Bronchial epithelial cell (primary cell): ENCODE results near the gene RFX8. TPM values are rescaled to one million over a fixed set of nuclear protein-coding genes. Genes with fewer than 3 reads are reported as not detected.

Source experiments
- DNase-seq: peaks from one replicate; pipeline ENCODE4 v3.0.0-alpha.2; 2010; ENCODE audit warnings: low read depth
- FAIRE-seq: peaks from 2 replicates; lab custom pipeline; 2011; peaks lifted over from hg19 to GRCh38; lab: Jason Lieb, UNC
- H3K27me3 ChIP-seq: 2 replicates; pipeline ENCODE4 v1.5.1; 2011; ENCODE audit warnings: low read length; ENCODE audit not compliant: control insufficient read depth, insufficient read depth
- H3K36me3 ChIP-seq: 2 replicates; pipeline ENCODE4 v1.5.1; 2011; ENCODE audit warnings: low read length; ENCODE audit not compliant: control insufficient read depth, insufficient read depth
- H3K4me3 ChIP-seq: 2 replicates; pipeline ENCODE4 v1.5.1; 2011; ENCODE audit warnings: mild to moderate bottlenecking, low read depth, low read length, control low read depth
- CTCF ChIP-seq: IDR thresholded peaks from 2 replicates; pipeline ENCODE4 v1.5.1; 2011; ENCODE audit warnings: mild to moderate bottlenecking, moderate library complexity, low read length, control low read depth, inconsistent platforms; ENCODE audit not compliant: insufficient read depth, severe bottlenecking
- total RNA-seq: library from RNA; depleted of rRNA; stranded (reverse); fragments of >200 nt; gene quantifications from 2 replicates; pipeline ENCODE4 v1.2.1, GENCODE V29; 2014

RFX8 gene
- total RNA-seq, 1 donor from 2014 or later, result not detected

GRCh38 chr2:101476605-101477208, 1.8 kb upstream of the RFX8 start:
- Histone ChIP-seq H3K36me3 (no peaks in the 10 kb centered on the region), H3K27me3 (no peaks in the 10 kb centered on the region), H3K4me3 (no peak overlapping the region)
- DNase-seq, result no peak
- no peak for FAIRE-seq
- TF ChIP-seq CTCF, result no peak

GRCh38 chr2:101473911-101474701, 806 bp downstream of the RFX8 start:
- no peak for FAIRE-seq
- no peak for DNase-seq
- no peak for TF ChIP-seq CTCF
- no peaks in the 10 kb centered on the region for H3K36me3 ChIP-seq
- peak overlapping the region; percentile 42 for H3K4me3 ChIP-seq
- no peaks in the 10 kb centered on the region for H3K27me3 ChIP-seq

- no peak for FAIRE-seq
Measured at GRCh38 chr2:101473591-101473910, 1.4 kb downstream of the RFX8 start.

GRCh38 chr2:101469863-101470262, 5.0 kb downstream of the RFX8 start:
- Histone ChIP-seq H3K36me3 (no peaks in the 10 kb centered on the region), H3K27me3 (no peaks in the 10 kb centered on the region), H3K4me3 (no peak overlapping the region)
- no peak for TF ChIP-seq CTCF
- no peak for FAIRE-seq
- no peak for DNase-seq

More at GRCh38 chr2:101473591-101473910, 1.4 kb downstream of the RFX8 start:
- Histone ChIP-seq H3K36me3 (no peaks in the 10 kb centered on the region), H3K27me3 (no peaks in the 10 kb centered on the region), H3K4me3 (peak overlapping the region; percentile 42)
- no peak for TF ChIP-seq CTCF
- DNase-seq, result no peak

- DNase-seq, result no peak
- FAIRE-seq, result no peak
- TF ChIP-seq CTCF, result no peak
- no peaks in the 10 kb centered on the region for H3K27me3 ChIP-seq
- H3K4me3 ChIP-seq, result no peak overlapping the region
- H3K36me3 ChIP-seq, result no peaks in the 10 kb centered on the region
Measured at GRCh38 chr2:101467306-101467705, 7.6 kb downstream of the RFX8 start.

GRCh38 chr2:101466426-101466825, 8.5 kb downstream of the RFX8 start:
- Histone ChIP-seq H3K4me3 (no peak overlapping the region), H3K36me3 (no peaks in the 10 kb centered on the region), H3K27me3 (no peaks in the 10 kb centered on the region)
- no peak for DNase-seq
- no peak for TF ChIP-seq CTCF
- no peak for FAIRE-seq
